A549 (cell line): ENCODE results near the gene UXT. TPM values are rescaled to one million over a fixed set of nuclear protein-coding genes. Genes with fewer than 3 reads are reported as not detected.

Experiments used
- BHLHE40 ChIP-seq: IDR thresholded peaks from 2 replicates; pipeline ENCODE4 v1.6.1; 2012; ENCODE audit warnings: low read depth, low read length, inconsistent platforms
- CBX2 ChIP-seq: fragments of 200-600 bp; sonication (generic); IDR thresholded peaks from 2 replicates; pipeline ENCODE4 v1.6.1; 2016; ENCODE audit warnings: low read depth, mild to moderate bottlenecking, borderline replicate concordance
- CEBPB ChIP-seq, 2 experiments: fragments of >200 bp in 1 of 2; sonication (Bioruptor Twin) in 1 of 2; formaldehyde crosslinking in 1 of 2; IDR thresholded peaks; 2 replicates each; pipeline ENCODE4 v1.6.1; 2012 to 2016
- CHD2 ChIP-seq: fragments of 150-350 bp; IDR thresholded peaks from 2 replicates; pipeline ENCODE4 v1.6.1; 2014; ENCODE audit warnings: low read length; ENCODE audit not compliant: partially characterized antibody
- EHF ChIP-seq: fragments of 250-450 bp; sonication (Bioruptor Pico); IDR thresholded peaks from 2 replicates; pipeline ENCODE4 v1.5.0; 2020; ENCODE audit warnings: mild to moderate bottlenecking
- EP300 ChIP-seq, 2 experiments: fragments of >200 bp; sonication (Bioruptor Twin); formaldehyde crosslinking; IDR thresholded peaks; 2 replicates in 1 of 2; 3 replicates in 1 of 2; pipeline ENCODE4 v1.6.1; 2016 to 2017
- FOSB ChIP-seq: fragments of 250-450 bp; sonication (Bioruptor Pico); IDR thresholded peaks from 2 replicates; pipeline ENCODE4 v1.5.0; 2020; ENCODE audit warnings: mild to moderate bottlenecking, moderate library complexity
- HEYL ChIP-seq: fragments of 250-450 bp; sonication (Bioruptor Pico); IDR thresholded peaks from 2 replicates; pipeline ENCODE4 v1.8.0; 2021; ENCODE audit warnings: mild to moderate bottlenecking, moderate library complexity
- HOXB13 ChIP-seq: fragments of 250-450 bp; sonication (Bioruptor Pico); IDR thresholded peaks from 2 replicates; pipeline ENCODE4 v1.5.0; 2020; ENCODE audit warnings: low read depth, mild to moderate bottlenecking, moderate library complexity
- HOXB5 ChIP-seq: fragments of 250-450 bp; sonication (Bioruptor Pico); IDR thresholded peaks from 2 replicates; pipeline ENCODE4 v1.5.0; 2020; ENCODE audit warnings: mild to moderate bottlenecking, moderate library complexity
- JUNB ChIP-seq: fragments of >200 bp; sonication (Bioruptor Twin); formaldehyde crosslinking; IDR thresholded peaks from 2 replicates; pipeline ENCODE4 v1.6.1; 2016
- KDM5A ChIP-seq: fragments of 200-600 bp; sonication (generic); IDR thresholded peaks from 2 replicates; pipeline ENCODE4 v1.6.1; 2016; ENCODE audit warnings: antibody characterized with exemption, mild to moderate bottlenecking
- NFE2L2 ChIP-seq: fragments of 150-350 bp; conservative IDR thresholded peaks from 2 replicates; pipeline ENCODE4 v1.6.1; 2014; ENCODE audit warnings: low read length
- NR3C1 ChIP-seq: fragments of >200 bp; sonication (Bioruptor Twin); formaldehyde crosslinking; IDR thresholded peaks from 3 replicates; pipeline ENCODE4 v1.6.1; 2017
- PHF8 ChIP-seq: fragments of 200-600 bp; sonication (generic); IDR thresholded peaks from 2 replicates; pipeline ENCODE4 v1.6.1; 2016; ENCODE audit warnings: low read depth, mild to moderate bottlenecking, antibody characterized with exemption, moderate library complexity, borderline replicate concordance
- POLR2A ChIP-seq: IDR thresholded peaks from 2 replicates; pipeline ENCODE4 v1.6.1; 2012; ENCODE audit warnings: mild to moderate bottlenecking, low read length
- POLR2AphosphoS2 ChIP-seq: conservative IDR thresholded peaks from 2 replicates; pipeline ENCODE4 v1.6.1; 2012; ENCODE audit warnings: low read length, improper control_type of control experiment, inconsistent platforms
- RARB ChIP-seq: fragments of 250-450 bp; sonication (Bioruptor Pico); IDR thresholded peaks from 2 replicates; pipeline ENCODE4 v1.8.0; 2021; ENCODE audit warnings: mild to moderate bottlenecking, moderate library complexity
- RCOR1 ChIP-seq: fragments of 150-350 bp; IDR thresholded peaks from 2 replicates; pipeline ENCODE4 v1.6.1; 2014; ENCODE audit warnings: antibody characterized with exemption, low read length, low read depth
- RFX5 ChIP-seq: fragments of 450-650 bp; IDR thresholded peaks from 2 replicates; pipeline ENCODE4 v1.7.1; 2014; ENCODE audit warnings: antibody characterized with exemption, mild to moderate bottlenecking, moderate library complexity
- RNF2 ChIP-seq: fragments of 200-600 bp; sonication (generic); IDR thresholded peaks from 2 replicates; pipeline ENCODE4 v1.6.1; 2016; ENCODE audit warnings: low read depth, mild to moderate bottlenecking, antibody characterized with exemption, moderate library complexity, borderline replicate concordance
- SMC3 ChIP-seq: fragments of >200 bp; sonication (Bioruptor Twin); formaldehyde crosslinking; IDR thresholded peaks from 3 replicates; pipeline ENCODE4 v1.6.1; 2018; ENCODE audit warnings: inconsistent platforms
- SREBF2 ChIP-seq: fragments of 450-650 bp; IDR thresholded peaks from 2 replicates; pipeline ENCODE4 v1.6.1; 2014; ENCODE audit warnings: mild to moderate bottlenecking, moderate library complexity
- TFCP2L1 ChIP-seq: fragments of 250-450 bp; sonication (Bioruptor Pico); IDR thresholded peaks from 2 replicates; pipeline ENCODE4 v1.5.0; 2021; ENCODE audit warnings: mild to moderate bottlenecking
- ZNF302 ChIP-seq: fragments of 250-450 bp; sonication (Bioruptor Pico); IDR thresholded peaks from 2 replicates; pipeline ENCODE4 v1.9.0; 2021; ENCODE audit warnings: inconsistent platforms, mild to moderate bottlenecking, moderate library complexity
- polyA plus RNA-seq, 4 experiments: library from polyadenylated mRNA; depleted of rRNA in 3 of 4; stranded (reverse); fragments of >200 nt; fragmentation: RNase III in 1 of 4; extraction: RNeasy Plus Mini Kit Qiagen cat#74134 plus additional on column Dnase treatment in 1 of 4; gene quantifications; 2 replicates in 3 of 4; 3 replicates in 1 of 4; pipeline ENCODE4 v1.2.3, GENCODE V29; 2011 to 2017
- TF ChIP-seq, protein P1 (sequence below): fragments of 250-450 bp; sonication (Bioruptor Pico); IDR thresholded peaks from 2 replicates; pipeline ENCODE4 v1.5.0; 2021; ENCODE audit warnings: mild to moderate bottlenecking, moderate library complexity, borderline replicate concordance
- TF ChIP-seq, protein P2 (sequence below): fragments of >200 bp; sonication (Bioruptor Twin); formaldehyde crosslinking; IDR thresholded peaks from 3 replicates; pipeline ENCODE4 v1.5.1; 2016
- TF ChIP-seq, protein P3 (sequence below): fragments of >200 bp; sonication (Bioruptor Twin); formaldehyde crosslinking; IDR thresholded peaks from 2 replicates; pipeline ENCODE4 v1.6.1; 2016
- TF ChIP-seq, protein P4 (sequence below): IDR thresholded peaks from 2 replicates; pipeline ENCODE4 v1.6.1; 2012
- TF ChIP-seq, protein P5 (sequence below): IDR thresholded peaks from 2 replicates; pipeline ENCODE4 v1.6.1; 2012
- TF ChIP-seq, protein P6 (sequence below): fragments of 450-650 bp; IDR thresholded peaks from 2 replicates; pipeline ENCODE4 v1.6.1; 2014; ENCODE audit warnings: antibody characterized with exemption

Gene UXT
- polyA plus RNA-seq, 2 of the 4 experiments (the other 2 are of a cell fraction): 172 to 175 TPM

DNA sequence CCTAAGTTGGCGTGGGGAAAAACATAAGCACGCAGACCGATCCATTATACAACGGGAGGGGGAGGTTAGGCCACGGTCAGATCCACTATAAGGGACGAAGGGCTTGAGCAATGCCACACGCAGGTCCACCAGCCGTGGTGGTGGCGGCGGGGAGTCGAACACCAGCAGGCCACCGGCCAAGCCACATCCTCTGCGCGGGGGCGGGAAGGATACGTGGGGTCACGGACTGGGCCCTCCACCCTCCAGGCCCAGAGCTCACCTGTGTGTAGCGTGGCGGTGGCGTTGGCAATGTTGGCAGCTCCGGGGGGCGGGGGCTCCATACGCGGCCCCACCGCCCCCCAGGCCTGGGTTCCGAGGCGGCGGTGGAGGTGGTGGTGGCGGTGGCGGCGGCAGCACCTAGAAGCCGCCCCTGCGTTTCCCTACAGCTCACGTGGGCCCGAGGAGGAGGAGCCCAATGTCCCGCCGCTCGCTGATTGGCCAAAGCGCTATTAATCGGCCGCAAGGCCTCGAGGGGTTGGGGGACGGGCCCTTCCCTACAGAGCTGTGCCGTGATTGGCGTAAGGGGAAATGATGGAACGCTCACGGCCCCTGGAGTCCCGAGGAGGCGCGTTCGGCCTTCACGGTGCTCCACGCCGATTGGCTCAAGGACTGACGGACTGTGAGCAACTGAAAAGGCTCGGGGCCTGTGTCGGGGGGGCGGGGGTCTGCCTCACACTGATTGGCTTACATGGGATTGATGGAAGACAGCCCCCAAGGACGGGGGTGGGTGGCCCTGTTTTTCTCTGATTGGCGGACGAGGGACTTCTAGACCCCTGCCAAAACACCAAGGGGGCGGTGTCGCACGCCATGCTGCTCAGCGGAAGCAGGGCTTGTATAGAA is 8.6 kb downstream of the UXT start, which contains the start of gene ELK1 (continued):
- no peak for TF ChIP-seq CEBPB (IDR thresholded peaks at IDR 0.05)
- TF ChIP-seq HEYL (CRISPR knock-in tag): no peak
- no peak for TF ChIP-seq FOSB (CRISPR knock-in tag)
- no peak for TF ChIP-seq NR3C1
- TF ChIP-seq, protein P1, sequence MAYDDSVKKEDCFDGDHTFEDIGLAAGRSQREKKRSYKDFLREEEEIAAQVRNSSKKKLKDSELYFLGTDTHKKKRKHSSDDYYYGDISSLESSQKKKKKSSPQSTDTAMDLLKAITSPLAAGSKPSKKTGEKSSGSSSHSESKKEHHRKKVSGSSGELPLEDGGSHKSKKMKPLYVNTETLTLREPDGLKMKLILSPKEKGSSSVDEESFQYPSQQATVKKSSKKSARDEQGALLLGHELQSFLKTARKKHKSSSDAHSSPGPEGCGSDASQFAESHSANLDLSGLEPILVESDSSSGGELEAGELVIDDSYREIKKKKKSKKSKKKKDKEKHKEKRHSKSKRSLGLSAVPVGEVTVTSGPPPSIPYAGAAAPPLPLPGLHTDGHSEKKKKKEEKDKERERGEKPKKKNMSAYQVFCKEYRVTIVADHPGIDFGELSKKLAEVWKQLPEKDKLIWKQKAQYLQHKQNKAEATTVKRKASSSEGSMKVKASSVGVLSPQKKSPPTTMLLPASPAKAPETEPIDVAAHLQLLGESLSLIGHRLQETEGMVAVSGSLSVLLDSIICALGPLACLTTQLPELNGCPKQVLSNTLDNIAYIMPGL (CRISPR knock-in tag): no peak
- TF ChIP-seq JUNB: no peak
- TF ChIP-seq HOXB13 (CRISPR knock-in tag): no peak
- TF ChIP-seq EP300 (IDR thresholded peaks at IDR 0.05): no peak
- no peak for TF ChIP-seq CBX2
- TF ChIP-seq NFE2L2: no peak
- no peak for TF ChIP-seq RARB (CRISPR knock-in tag)
- no peak for TF ChIP-seq ZNF302 (CRISPR knock-in tag)
- TF ChIP-seq CHD2: no peak
- TF ChIP-seq SMC3: no peak
- TF ChIP-seq, protein P2, sequence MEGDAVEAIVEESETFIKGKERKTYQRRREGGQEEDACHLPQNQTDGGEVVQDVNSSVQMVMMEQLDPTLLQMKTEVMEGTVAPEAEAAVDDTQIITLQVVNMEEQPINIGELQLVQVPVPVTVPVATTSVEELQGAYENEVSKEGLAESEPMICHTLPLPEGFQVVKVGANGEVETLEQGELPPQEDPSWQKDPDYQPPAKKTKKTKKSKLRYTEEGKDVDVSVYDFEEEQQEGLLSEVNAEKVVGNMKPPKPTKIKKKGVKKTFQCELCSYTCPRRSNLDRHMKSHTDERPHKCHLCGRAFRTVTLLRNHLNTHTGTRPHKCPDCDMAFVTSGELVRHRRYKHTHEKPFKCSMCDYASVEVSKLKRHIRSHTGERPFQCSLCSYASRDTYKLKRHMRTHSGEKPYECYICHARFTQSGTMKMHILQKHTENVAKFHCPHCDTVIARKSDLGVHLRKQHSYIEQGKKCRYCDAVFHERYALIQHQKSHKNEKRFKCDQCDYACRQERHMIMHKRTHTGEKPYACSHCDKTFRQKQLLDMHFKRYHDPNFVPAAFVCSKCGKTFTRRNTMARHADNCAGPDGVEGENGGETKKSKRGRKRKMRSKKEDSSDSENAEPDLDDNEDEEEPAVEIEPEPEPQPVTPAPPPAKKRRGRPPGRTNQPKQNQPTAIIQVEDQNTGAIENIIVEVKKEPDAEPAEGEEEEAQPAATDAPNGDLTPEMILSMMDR: no peak
- no peak for TF ChIP-seq TFCP2L1 (CRISPR knock-in tag)
- no peak for TF ChIP-seq EHF (CRISPR knock-in tag)
- TF ChIP-seq, protein P3, sequence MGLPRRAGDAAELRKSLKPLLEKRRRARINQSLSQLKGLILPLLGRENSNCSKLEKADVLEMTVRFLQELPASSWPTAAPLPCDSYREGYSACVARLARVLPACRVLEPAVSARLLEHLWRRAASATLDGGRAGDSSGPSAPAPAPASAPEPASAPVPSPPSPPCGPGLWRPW: no peak
- no peak for TF ChIP-seq KDM5A
- TF ChIP-seq HOXB5: no peak
- TF ChIP-seq POLR2A: peak; percentile 32
- peak; percentile 54 for TF ChIP-seq PHF8
- TF ChIP-seq BHLHE40: no peak
- TF ChIP-seq RCOR1: no peak
- TF ChIP-seq RFX5: peak; percentile 33; the same call in 1 of the 2 replicates
- TF ChIP-seq RNF2: no peak
- TF ChIP-seq, protein P4, sequence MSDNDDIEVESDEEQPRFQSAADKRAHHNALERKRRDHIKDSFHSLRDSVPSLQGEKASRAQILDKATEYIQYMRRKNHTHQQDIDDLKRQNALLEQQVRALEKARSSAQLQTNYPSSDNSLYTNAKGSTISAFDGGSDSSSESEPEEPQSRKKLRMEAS: peak; percentile 36; the same call in 1 of the 2 replicates
- TF ChIP-seq, protein P5, sequence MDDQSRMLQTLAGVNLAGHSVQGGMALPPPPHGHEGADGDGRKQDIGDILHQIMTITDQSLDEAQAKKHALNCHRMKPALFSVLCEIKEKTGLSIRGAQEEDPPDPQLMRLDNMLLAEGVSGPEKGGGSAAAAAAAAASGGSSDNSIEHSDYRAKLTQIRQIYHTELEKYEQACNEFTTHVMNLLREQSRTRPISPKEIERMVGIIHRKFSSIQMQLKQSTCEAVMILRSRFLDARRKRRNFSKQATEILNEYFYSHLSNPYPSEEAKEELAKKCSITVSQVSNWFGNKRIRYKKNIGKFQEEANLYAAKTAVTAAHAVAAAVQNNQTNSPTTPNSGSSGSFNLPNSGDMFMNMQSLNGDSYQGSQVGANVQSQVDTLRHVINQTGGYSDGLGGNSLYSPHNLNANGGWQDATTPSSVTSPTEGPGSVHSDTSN: peak; percentile 46; the same call in 1 of the 2 replicates
- TF ChIP-seq, protein P6, sequence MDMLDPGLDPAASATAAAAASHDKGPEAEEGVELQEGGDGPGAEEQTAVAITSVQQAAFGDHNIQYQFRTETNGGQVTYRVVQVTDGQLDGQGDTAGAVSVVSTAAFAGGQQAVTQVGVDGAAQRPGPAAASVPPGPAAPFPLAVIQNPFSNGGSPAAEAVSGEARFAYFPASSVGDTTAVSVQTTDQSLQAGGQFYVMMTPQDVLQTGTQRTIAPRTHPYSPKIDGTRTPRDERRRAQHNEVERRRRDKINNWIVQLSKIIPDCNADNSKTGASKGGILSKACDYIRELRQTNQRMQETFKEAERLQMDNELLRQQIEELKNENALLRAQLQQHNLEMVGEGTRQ: peak; percentile 84
- no peak for TF ChIP-seq POLR2AphosphoS2
- no peak for TF ChIP-seq SREBF2
- TF ChIP-seq, all 56 proteins: peak for 9
